Colon (tissue), 2 donors: Measurements from ENCODE around the gene LTBP1.
"Not testable (repeated sequence)": the region's sequence is repeated elsewhere in the genome, so short reads cannot be mapped to it uniquely, and the experiment has no call there.

ENCODE experiments used
- FAIRE-seq: peaks from 2 replicates; lab custom pipeline; 2012; peaks lifted over from hg19 to GRCh38; lab: Jason Lieb, UNC
- donor health status: control.
- donor health status: control.

LTBP1 gene

GRCh38 chr2:33040541-33040940 is 93.8 kb downstream of the LTBP1 start:
- no peak for FAIRE-seq

- FAIRE-seq: no peak
Measured at GRCh38 chr2:33042265-33042664, 95.5 kb downstream of the LTBP1 start.

GRCh38 chr2:33042819-33043218 is 96.1 kb downstream of the LTBP1 start:
- FAIRE-seq: no peak

- no peak for FAIRE-seq
Measured at GRCh38 chr2:33047939-33048338, 101.2 kb downstream of the LTBP1 start.

- FAIRE-seq: no peak
Measured at GRCh38 chr2:33051586-33052360, 105.0 kb downstream of the LTBP1 start.

GRCh38 chr2:33052361-33052735 is 105.6 kb downstream of the LTBP1 start:
- no peak for FAIRE-seq

- not testable (repeated sequence) for FAIRE-seq
Measured at GRCh38 chr2:33052795-33053194, 106.0 kb downstream of the LTBP1 start.

GRCh38 chr2:33056170-33056569 is 109.4 kb downstream of the LTBP1 start:
- FAIRE-seq: no peak

GRCh38 chr2:33057307-33058028 is 110.7 kb downstream of the LTBP1 start:
- FAIRE-seq: not testable (repeated sequence)

- FAIRE-seq: no peak
Measured at GRCh38 chr2:33058716-33059470, 112.1 kb downstream of the LTBP1 start.

GRCh38 chr2:33059471-33060156 is 112.9 kb downstream of the LTBP1 start:
- FAIRE-seq: no peak

- no peak for FAIRE-seq
Measured at GRCh38 chr2:33060405-33060804, 113.7 kb downstream of the LTBP1 start.

- no peak for FAIRE-seq
Measured at GRCh38 chr2:33062665-33063250, 116.0 kb downstream of the LTBP1 start.

GRCh38 chr2:33064349-33064801 is 117.6 kb downstream of the LTBP1 start:
- FAIRE-seq: no peak

- FAIRE-seq: no peak
Measured at GRCh38 chr2:33067598-33067997, 120.8 kb downstream of the LTBP1 start.

GRCh38 chr2:33068261-33068660 is 121.5 kb downstream of the LTBP1 start:
- no peak for FAIRE-seq

GRCh38 chr2:33069894-33070651 is 123.3 kb downstream of the LTBP1 start:
- no peak for FAIRE-seq

- FAIRE-seq: no peak
Measured at GRCh38 chr2:33071591-33071990, 124.8 kb downstream of the LTBP1 start.

- FAIRE-seq: no peak
Measured at GRCh38 chr2:33072614-33073013, 125.9 kb downstream of the LTBP1 start.

- no peak for FAIRE-seq
Measured at GRCh38 chr2:33073018-33073417, 126.3 kb downstream of the LTBP1 start.

- FAIRE-seq: no peak
Measured at GRCh38 chr2:33074197-33074596, 127.4 kb downstream of the LTBP1 start.
